SK-N-SH (cell line): ENCODE results near the gene MIPOL1. TPM values are rescaled to one million over a fixed set of nuclear protein-coding genes. Genes with fewer than 3 reads are reported as not detected.

Experiments
- CTCF ChIA-PET: fragments of 300-600, 350-600 bp; formaldehyde crosslinking; extraction: SDS; loops from one replicate; lab custom pipeline; 2021; lab: Yijun Ruan, JAX
- POLR2A ChIA-PET: fragments of 350-600 bp; sonication (Branson Sonifier 250); formaldehyde crosslinking; extraction: SDS; loops from one replicate; lab custom pipeline; 2020; ENCODE audit warnings: antibody characterized with exemption, inconsistent platforms; lab: Yijun Ruan, JAX
- DNase-seq: peaks from one replicate; pipeline ENCODE4 v3.0.0; 2012
- H2AFZ ChIP-seq: fragments of 200-600 bp; sonication (generic); 2 replicates; pipeline ENCODE4 v1.8.1; 2016; ENCODE audit warnings: antibody characterized with exemption, mild to moderate bottlenecking, low read depth
- H3F3A ChIP-seq: fragments of 200-600 bp; sonication (generic); replicated peaks from 2 replicates; pipeline ENCODE3; 2016; ENCODE audit warnings: antibody characterized with exemption, mild to moderate bottlenecking; ENCODE audit not compliant: insufficient read depth
- H3K27ac ChIP-seq, 2 experiments: fragments of 200-500 bp in 1 of 2; fragments of 200-600 bp in 1 of 2; sonication (Bioruptor generic) in 1 of 2; sonication (generic), shearing (Covaris generic) in 1 of 2; 2 replicates each; pipeline versions ENCODE4 v1.5.1 to v1.6.1; 2014 to 2016; ENCODE audit warnings: low read depth in 2 of 2, inconsistent platforms in 1 of 2, low read length in 1 of 2, mild to moderate bottlenecking in 1 of 2, mixed read lengths in 1 of 2
- H3K27me3 ChIP-seq: fragments of 200-600 bp; sonication (generic), shearing (Covaris generic); 2 replicates; pipeline ENCODE4 v1.6.1; 2016; ENCODE audit warnings: mixed run types; ENCODE audit not compliant: insufficient read depth
- H3K36me3 ChIP-seq, 2 experiments: fragments of 200-500 bp in 1 of 2; fragments of 200-600 bp in 1 of 2; sonication (Bioruptor generic) in 1 of 2; sonication (generic) in 1 of 2; replicated peaks in 1 of 2; 2 replicates each; pipeline versions ENCODE3 to v1.5.1; 2014 to 2016; ENCODE audit warnings: low read length in 1 of 2, mild to moderate bottlenecking in 1 of 2; ENCODE audit not compliant: insufficient read depth in 2 of 2, control insufficient read depth in 1 of 2
- H3K4me1 ChIP-seq, 2 experiments: fragments of 200-500 bp in 1 of 2; fragments of 200-600 bp in 1 of 2; sonication (Bioruptor generic) in 1 of 2; sonication (generic), shearing (Covaris generic) in 1 of 2; 2 replicates each; pipeline versions ENCODE4 v1.5.1 to v1.6.1; 2014 to 2016; ENCODE audit warnings: low read depth in 1 of 2, low read length in 1 of 2, mixed run types in 1 of 2; ENCODE audit not compliant: insufficient read depth in 2 of 2, control insufficient read depth in 1 of 2
- H3K4me2 ChIP-seq: fragments of 200-600 bp; sonication (generic), shearing (Covaris generic); 2 replicates; pipeline ENCODE4 v1.6.1; 2017; ENCODE audit warnings: mixed run types
- H3K4me3 ChIP-seq, 2 experiments: fragments of 200-500 bp in 1 of 2; fragments of 200-600 bp in 1 of 2; sonication (Bioruptor generic) in 1 of 2; sonication (generic), shearing (Covaris generic) in 1 of 2; 2 replicates each; pipeline versions ENCODE4 v1.5.1 to v1.8.1; 2014 to 2016; ENCODE audit warnings: low read depth in 2 of 2, inconsistent platforms in 1 of 2, low read length in 1 of 2, mild to moderate bottlenecking in 1 of 2, mixed read lengths in 1 of 2, moderate library complexity in 1 of 2
- H3K79me2 ChIP-seq: fragments of 200-600 bp; sonication (generic); 2 replicates; pipeline ENCODE4 v1.8.1; 2017; ENCODE audit warnings: mild to moderate bottlenecking; ENCODE audit not compliant: insufficient read depth
- H3K9ac ChIP-seq: fragments of 200-600 bp; sonication (generic); 2 replicates; pipeline ENCODE4 v1.6.1; 2017; ENCODE audit warnings: mixed run types
- H3K9me2 ChIP-seq: fragments of 200-600 bp; sonication (generic); 2 replicates; pipeline ENCODE4 v1.6.1; 2017; ENCODE audit warnings: mixed run types
- H3K9me3 ChIP-seq: fragments of 200-600 bp; sonication (generic); 2 replicates; pipeline ENCODE4 v1.6.1; 2017; ENCODE audit warnings: mixed run types, mild to moderate bottlenecking, moderate library complexity
- H4K20me1 ChIP-seq: fragments of 200-600 bp; sonication (generic); 2 replicates; pipeline ENCODE4 v1.6.1; 2017; ENCODE audit warnings: mild to moderate bottlenecking, mixed run types; ENCODE audit not compliant: insufficient read depth
- CTCF ChIP-seq: fragments of 200-600 bp; sonication (generic); IDR thresholded peaks from 2 replicates; pipeline ENCODE4 v1.6.1; 2017; ENCODE audit warnings: antibody characterized with exemption, mild to moderate bottlenecking, moderate library complexity
- EP300 ChIP-seq, 2 experiments: IDR thresholded peaks; 2 replicates each; pipeline versions ENCODE4 v1.4.0 to v1.6.1; 2012; ENCODE audit warnings: borderline replicate concordance in 1 of 2, low read depth in 1 of 2, low read length in 1 of 2
- EZH2phosphoT487 ChIP-seq: fragments of 200-600 bp; sonication (generic); IDR thresholded peaks from 2 replicates; pipeline ENCODE4 v1.6.1; 2017; ENCODE audit warnings: low read depth, mixed run types, mild to moderate bottlenecking, antibody characterized with exemption, moderate library complexity, borderline replicate concordance
- FOSL2 ChIP-seq: IDR thresholded peaks from 2 replicates; pipeline ENCODE4 v1.4.0; 2012; ENCODE audit warnings: low read depth, mild to moderate bottlenecking, moderate library complexity, borderline replicate concordance
- FOXJ3 ChIP-seq: sonication (generic); formaldehyde crosslinking; IDR thresholded peaks from 2 replicates; pipeline ENCODE4 v1.5.1; 2020; ENCODE audit warnings: mild to moderate bottlenecking, missing genetic modification reagents
- FOXM1 ChIP-seq: IDR thresholded peaks from 2 replicates; pipeline ENCODE4 v1.4.0; 2012; ENCODE audit warnings: low read depth, mild to moderate bottlenecking
- GABPA ChIP-seq: IDR thresholded peaks from 2 replicates; pipeline ENCODE4 v1.4.0; 2012; ENCODE audit warnings: low read depth, mild to moderate bottlenecking
- GATA2 ChIP-seq: sonication (generic); formaldehyde crosslinking; IDR thresholded peaks from 2 replicates; pipeline ENCODE4 v1.5.0; 2020; ENCODE audit warnings: mild to moderate bottlenecking, missing genetic modification reagents
- JUND ChIP-seq: IDR thresholded peaks from 2 replicates; pipeline ENCODE4 v1.4.0; 2012
- MAX ChIP-seq: IDR thresholded peaks from 2 replicates; pipeline ENCODE4 v1.4.0; 2012; ENCODE audit warnings: low read depth
- NRF1 ChIP-seq: IDR thresholded peaks from 2 replicates; pipeline ENCODE4 v1.6.1; 2012; ENCODE audit warnings: low read depth, mild to moderate bottlenecking, low read length
- PBX3 ChIP-seq: IDR thresholded peaks from 2 replicates; pipeline ENCODE4; 2012
- POLR2AphosphoS5 ChIP-seq: IDR thresholded peaks from 2 replicates; pipeline ENCODE4 v1.6.1; 2012; ENCODE audit warnings: low read depth, low read length
- RAD21 ChIP-seq: IDR thresholded peaks from 2 replicates; pipeline ENCODE4 v1.6.1; 2012; ENCODE audit warnings: mild to moderate bottlenecking, low read length
- RCOR1 ChIP-seq: fragments of 150-350 bp; IDR thresholded peaks from 2 replicates; pipeline ENCODE4 v1.6.1; 2017; ENCODE audit warnings: antibody characterized with exemption, low read length
- RFX5 ChIP-seq: IDR thresholded peaks from 2 replicates; pipeline ENCODE4 v1.6.1; 2012; ENCODE audit warnings: mild to moderate bottlenecking, improper control_type of control experiment, low read length
- TCF12 ChIP-seq: IDR thresholded peaks from 2 replicates; pipeline ENCODE4 v1.4.0; 2012
- TEAD4 ChIP-seq: IDR thresholded peaks from 2 replicates; pipeline ENCODE4 v1.4.0; 2012; ENCODE audit warnings: mild to moderate bottlenecking, borderline replicate concordance; ENCODE audit not compliant: insufficient read depth
- USF2 ChIP-seq: fragments of 150-350 bp; IDR thresholded peaks from 2 replicates; pipeline ENCODE4 v1.6.1; 2017; ENCODE audit warnings: antibody characterized with exemption, low read length, low read depth, borderline replicate concordance
- YY1 ChIP-seq: IDR thresholded peaks from 2 replicates; pipeline ENCODE4 v1.4.0; 2012; ENCODE audit warnings: low read depth, mild to moderate bottlenecking
- WGBS: methylation state at CpG from one replicate; pipeline ENCODE4 v1.1.6; 2017; ENCODE audit warnings: low lambda C conversion rate; 5-methylcytosine and 5-hydroxymethylcytosine counted together
- polyA plus RNA-seq, 3 experiments: library from polyadenylated mRNA; depleted of rRNA; stranded (reverse); fragments of >200 nt; gene quantifications; 2 replicates each; pipeline ENCODE4 v1.2.3, GENCODE V29; 2012

Gene MIPOL1
- polyA plus RNA-seq, 1 of the 3 experiments (the other 2 are of a cell fraction) = 0.23 TPM

GRCh38 chr14:37262649-37263048 lies 64.9 kb downstream of the MIPOL1 start (continued):
- TF ChIP-seq POLR2AphosphoS5 (no peak), RCOR1 (no peak), MAX (no peak)

GRCh38 chr14:37263656-37264236 lies 66.0 kb downstream of the MIPOL1 start:
- POLR2A ChIA-PET = no interaction called here
- CTCF ChIA-PET = no interaction called here

GRCh38 chr14:37268788-37269187 lies 71.1 kb downstream of the MIPOL1 start:
- H3K9ac ChIP-seq = no peak overlapping the region
- H3K4me2 ChIP-seq = no peak overlapping the region
- POLR2A ChIA-PET = no interaction called here
- TF ChIP-seq RAD21 (no peak), FOSL2 (no peak), FOXM1 (no peak), PBX3 (no peak), TEAD4 (no peak), YY1 (no peak), EZH2phosphoT487 (no peak), USF2 (no peak), GATA2 (CRISPR knock-in tag) (no peak), MAX (no peak), TCF12 (no peak), CTCF (no peak), GABPA (no peak), FOXJ3 (CRISPR knock-in tag) (no peak)
- TF ChIP-seq, all 33 proteins: peak for 0
- H3K4me1 ChIP-seq = no peaks in the 10 kb centered on the region
- no peaks in the 10 kb centered on the region for H3K27me3 ChIP-seq
- no peak for DNase-seq
- H3F3A ChIP-seq = no peaks in the 10 kb centered on the region
- H2AFZ ChIP-seq = no peak overlapping the region
- CTCF ChIA-PET = no interaction called here
- H4K20me1 ChIP-seq = no peaks in the 10 kb centered on the region
- H3K4me3 ChIP-seq = no peak overlapping the region
- no peaks in the 10 kb centered on the region for H3K9me2 ChIP-seq
- H3K36me3 ChIP-seq = no peaks in the 10 kb centered on the region
- no peak overlapping the region for H3K27ac ChIP-seq
- H3K79me2 ChIP-seq = no peaks in the 10 kb centered on the region
- no peaks in the 10 kb centered on the region for H3K9me3 ChIP-seq

More at GRCh38 chr14:37263656-37264236, 66.0 kb downstream of the MIPOL1 start:
- Histone ChIP-seq H3F3A (no peaks in the 10 kb centered on the region), H3K9me2 (no peaks in the 10 kb centered on the region), H3K9me3 (no peaks in the 10 kb centered on the region), H3K4me3 (no peak overlapping the region), H4K20me1 (no peaks in the 10 kb centered on the region), H3K27ac (no peak overlapping the region), H3K27me3 (no peaks in the 10 kb centered on the region), H3K9ac (no peak overlapping the region), H2AFZ (no peak overlapping the region), H3K79me2 (no peaks in the 10 kb centered on the region), H3K4me2 (no peak overlapping the region), H3K4me1 (no peaks in the 10 kb centered on the region), H3K36me3 (no peaks in the 10 kb centered on the region)
- no peak for DNase-seq
- WGBS = 10% methylated on average over 3 of the region's 3 CpGs
- TF ChIP-seq POLR2AphosphoS5 (no peak), NRF1 (no peak), FOXM1 (no peak), RFX5 (no peak), EP300 (IDR thresholded peaks at IDR 0.05; ENCODE audit: borderline replicate concordance in 1 of 2, low read depth in 1 of 2, low read length in 1 of 2) (no peak), JUND (no peak)
